GM19328 (cell line): ENCODE results near the gene BRPF1.

Source experiments
- ATAC-seq: cut with Tn5 transposase; IDR thresholded peaks from one replicate; pipeline ENCODE4 v1.9.1; 2021; ENCODE audit warnings: mild to moderate bottlenecking, moderate library complexity; ENCODE audit not compliant: unreplicated experiment

Gene BRPF1

GRCh38 chr3:9701006-9701405 lies 30.5 kb upstream of the BRPF1 start:
- ATAC-seq, result no peak

DNA sequence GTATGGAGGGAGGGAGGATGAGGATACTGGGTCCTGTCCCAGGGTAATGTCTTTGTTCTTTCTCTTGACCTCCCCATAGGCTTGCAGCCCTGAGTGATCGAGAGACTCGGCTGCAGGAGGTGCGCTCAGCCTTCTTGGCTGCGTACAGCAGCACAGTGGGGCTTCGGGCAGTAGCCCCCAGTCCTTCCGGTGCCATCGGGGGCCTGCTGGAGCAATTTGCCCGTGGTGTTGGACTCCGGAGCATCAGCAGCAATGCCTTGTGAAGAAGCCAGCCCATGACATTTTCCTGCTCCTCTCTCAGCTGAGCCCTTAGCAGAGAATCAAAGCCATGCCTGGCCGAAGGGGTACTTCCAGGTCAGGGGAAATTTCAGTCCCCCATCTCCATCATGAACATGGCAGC lies 29.8 kb upstream of the BRPF1 start:
- no peak for ATAC-seq

- no peak for ATAC-seq
Measured at GRCh38 chr3:9703240-9703639, 28.3 kb upstream of the BRPF1 start.

GRCh38 chr3:9703736-9704346 lies 27.7 kb upstream of the BRPF1 start, which contains the start of gene CPNE9:
TSS of gene CPNE9 (plus strand) at chr3:9703833. CDS start at chr3:9703997, 164 bp downstream.
- ATAC-seq, result no peak

DNA sequence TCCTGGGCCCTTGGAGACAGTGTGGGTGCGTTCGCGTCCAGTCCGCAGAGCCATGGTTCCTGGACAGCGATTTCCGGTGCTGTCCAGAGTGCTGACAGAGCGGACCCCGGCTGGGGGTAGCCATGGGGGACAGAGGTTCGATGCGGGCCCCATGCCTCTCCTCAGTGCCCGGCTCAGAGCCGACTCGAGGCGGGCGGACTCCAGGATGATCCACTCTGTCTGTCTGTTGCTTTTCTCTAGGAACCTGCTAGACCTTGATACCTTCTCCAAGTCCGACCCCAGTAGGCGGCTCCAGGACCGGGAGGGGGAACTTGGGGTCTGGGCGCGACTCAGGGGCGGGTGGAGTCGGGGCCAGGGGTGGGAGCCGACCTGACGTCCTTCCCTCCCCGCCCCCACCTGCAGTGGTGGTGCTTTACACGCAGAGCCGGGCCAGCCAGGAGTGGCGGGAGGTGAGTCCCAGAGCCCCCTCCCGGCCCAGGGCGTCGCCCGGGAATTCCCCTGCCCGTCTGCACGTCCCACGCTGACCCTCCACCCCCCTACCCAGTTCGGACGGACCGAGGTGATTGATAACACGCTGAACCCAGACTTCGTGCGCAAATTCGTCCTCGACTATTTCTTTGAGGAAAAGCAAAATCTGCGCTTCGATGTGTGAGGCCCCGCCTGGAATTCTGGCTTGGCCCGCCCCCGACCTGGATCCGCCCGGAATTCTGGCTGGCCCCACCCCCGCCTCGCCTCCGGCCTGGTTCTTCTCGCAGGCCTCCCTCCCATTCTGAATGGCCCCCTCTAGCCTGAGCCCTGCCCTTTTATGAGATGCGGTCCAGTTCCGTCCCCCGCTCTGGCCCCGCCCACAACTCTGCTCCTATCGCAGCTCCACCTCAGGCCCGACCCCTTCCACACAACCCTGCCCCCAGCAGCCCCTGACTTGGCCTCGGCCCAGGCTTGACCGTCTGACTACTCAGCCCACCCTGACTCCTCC lies 26.9 kb upstream of the BRPF1 start:
- ATAC-seq, result no peak

- no peak for ATAC-seq
Measured at GRCh38 chr3:9710174-9710739, 21.3 kb upstream of the BRPF1 start.

GRCh38 chr3:9712415-9712814 lies 19.1 kb upstream of the BRPF1 start:
- no peak for ATAC-seq

- no peak for ATAC-seq
Measured at GRCh38 chr3:9713142-9713541, 18.4 kb upstream of the BRPF1 start.

DNA sequence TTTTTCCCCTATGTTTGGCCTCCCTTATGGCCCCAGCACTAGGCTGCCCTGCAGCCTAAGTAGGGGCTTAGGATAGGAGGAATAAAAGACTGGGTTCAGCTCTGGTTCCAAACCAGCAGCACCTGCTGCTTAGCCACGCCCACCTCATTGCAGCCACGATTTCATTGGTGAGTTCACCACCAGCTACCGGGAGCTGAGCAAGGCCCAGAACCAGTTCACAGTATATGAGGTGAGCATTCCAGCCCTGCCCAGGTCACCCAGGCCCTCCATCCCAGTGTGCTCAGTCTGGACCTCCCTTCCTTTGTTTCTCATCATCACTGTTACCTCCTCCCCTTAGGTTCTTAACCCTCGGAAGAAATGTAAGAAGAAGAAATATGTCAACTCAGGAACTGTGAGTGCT lies 16.4 kb upstream of the BRPF1 start:
- ATAC-seq, result no peak

DNA sequence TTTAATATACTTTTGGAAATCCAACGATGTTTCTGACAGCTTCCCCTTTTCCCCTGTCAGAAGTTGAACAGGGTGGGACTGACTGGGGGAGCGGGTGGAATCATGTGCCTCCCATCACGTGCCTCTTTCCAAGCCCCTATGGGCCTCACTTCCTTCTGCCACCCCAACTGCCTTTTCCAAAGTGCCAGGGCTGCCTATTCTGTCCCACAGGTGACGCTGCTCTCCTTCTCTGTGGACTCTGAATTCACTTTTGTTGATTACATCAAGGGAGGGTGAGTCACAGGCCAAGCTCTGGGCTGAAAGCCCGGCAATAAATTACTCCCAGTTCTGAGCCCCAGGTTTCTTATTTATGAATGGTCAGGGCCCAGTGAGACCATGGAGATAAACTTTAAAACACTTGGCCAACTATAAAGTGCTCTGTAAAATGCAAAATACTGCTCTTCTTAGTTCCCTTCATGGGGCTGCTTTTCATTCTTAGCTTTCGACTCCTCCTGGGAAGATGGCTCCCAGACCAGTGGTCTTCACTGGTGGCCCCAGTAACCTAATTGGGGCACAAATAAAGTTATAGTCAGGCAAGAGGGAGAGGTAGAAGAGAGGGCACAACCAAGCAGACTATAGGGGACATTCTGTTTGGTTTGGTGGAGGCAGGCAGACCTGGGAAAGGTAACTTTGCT lies 15.6 kb upstream of the BRPF1 start:
- no peak for ATAC-seq

- ATAC-seq, result no peak
Measured at GRCh38 chr3:9716801-9717555, 14.6 kb upstream of the BRPF1 start.

- ATAC-seq, result no peak
Measured at GRCh38 chr3:9717563-9717962, 14.0 kb upstream of the BRPF1 start.

GRCh38 chr3:9718118-9718517 lies 13.4 kb upstream of the BRPF1 start:
- no peak for ATAC-seq

- ATAC-seq, result no peak
Measured at GRCh38 chr3:9721015-9721699, 10.4 kb upstream of the BRPF1 start.

GRCh38 chr3:9721700-9722060 lies 9.9 kb upstream of the BRPF1 start:
- no peak for ATAC-seq

GRCh38 chr3:9725775-9726515 lies 5.6 kb upstream of the BRPF1 start:
- no peak for ATAC-seq

DNA sequence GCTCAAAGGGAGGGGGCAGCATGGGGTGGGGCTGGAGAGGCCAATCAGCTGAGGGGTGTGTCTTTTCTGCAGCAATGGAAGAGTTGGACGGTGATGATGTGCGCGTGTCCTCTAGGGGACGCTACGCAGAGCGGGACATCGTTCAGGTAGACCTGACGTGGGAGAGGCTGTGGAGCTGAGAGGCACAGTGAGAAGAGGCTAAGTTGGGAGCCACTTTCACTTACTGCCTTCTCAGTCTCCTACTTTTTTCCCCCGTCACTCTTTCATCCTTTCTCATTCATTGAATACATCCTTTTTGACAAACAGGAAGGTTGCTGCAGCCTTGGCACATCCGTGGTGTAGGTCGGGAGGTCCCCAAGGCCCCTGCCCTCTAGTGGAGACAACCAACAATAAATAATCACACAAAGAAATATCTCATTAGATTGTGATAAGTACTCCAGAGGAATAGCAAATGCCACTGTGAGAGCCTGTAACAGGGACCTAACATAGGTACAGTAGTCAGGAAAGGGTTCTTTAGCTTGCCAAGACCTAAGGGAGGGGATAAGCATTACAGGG lies 4.4 kb upstream of the BRPF1 start:
- ATAC-seq, result no peak

DNA sequence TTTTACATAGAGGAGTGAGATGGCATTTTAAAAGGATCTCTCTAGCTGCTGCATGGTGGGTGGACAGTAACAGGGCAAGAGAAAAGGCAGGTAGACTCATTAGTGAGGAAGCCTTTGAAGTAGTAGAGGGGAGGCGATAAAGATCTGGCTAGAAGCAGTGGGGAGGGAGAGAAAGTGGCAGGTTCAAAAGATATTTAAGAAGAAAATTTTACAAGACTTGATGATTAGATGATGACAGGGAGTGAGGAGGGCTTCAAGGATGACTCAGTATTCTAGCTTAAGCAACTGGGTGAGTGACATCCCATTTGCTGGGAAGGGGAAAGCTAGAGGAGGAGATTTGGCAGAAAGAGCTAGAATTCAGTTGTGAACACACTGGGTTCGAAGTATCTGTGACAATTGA lies 3.8 kb upstream of the BRPF1 start:
- ATAC-seq, result no peak

GRCh38 chr3:9729419-9729818 lies 2.1 kb upstream of the BRPF1 start:
- no peak for ATAC-seq
